Gastrocnemius medialis (tissue), 4 donors: ENCODE results near the gene ACSF2.

Experiments used
- CTCF ChIP-seq, 5 experiments: fragments of 450-650 bp in 3 of 5; fragments of 200-600 bp in 2 of 5; sonication (generic) in 2 of 5; IDR thresholded peaks in 4 of 5; conservative IDR thresholded peaks in 1 of 5; 1 replicate in 4 of 5; 2 replicates in 1 of 5; pipeline ENCODE4 v1.5.1; 2016 to 2019; ENCODE audit warnings: antibody characterized with exemption in 5 of 5, mild to moderate bottlenecking in 3 of 5, moderate library complexity in 3 of 5
- POLR2A ChIP-seq, 2 donors: fragments of 450-650 bp; IDR thresholded peaks; one replicate each; pipeline ENCODE4 v1.6.1; 2017; ENCODE audit warnings: antibody characterized with exemption in 2 of 2, mild to moderate bottlenecking in 2 of 2, moderate library complexity in 2 of 2

- no peak for TF ChIP-seq CTCF (IDR thresholded peaks at IDR 0.05 in 4 of 5, conservative IDR thresholded peaks at IDR 0.05 in 1 of 5)
- TF ChIP-seq POLR2A (IDR thresholded peaks at IDR 0.05) = no peak
Measured at GRCh38 chr17:50514936-50515702, 89.1 kb downstream of the ACSF2 start.
